Smooth muscle cell of the brain vasculature (primary cell): ENCODE measurements around the gene ENO2.
A peak's percentile ranks its signal among the peaks of the same experiment; 100 is the strongest.
"Not testable (repeated sequence)": the region's sequence is repeated elsewhere in the genome, so short reads cannot be mapped to it uniquely, and the experiment has no call there.

Experiments used
- DNase-seq: peaks from one replicate; pipeline ENCODE4 v3.0.0-alpha.2; 2012; ENCODE audit warnings: low read depth, low spot score

Gene ENO2

DNA sequence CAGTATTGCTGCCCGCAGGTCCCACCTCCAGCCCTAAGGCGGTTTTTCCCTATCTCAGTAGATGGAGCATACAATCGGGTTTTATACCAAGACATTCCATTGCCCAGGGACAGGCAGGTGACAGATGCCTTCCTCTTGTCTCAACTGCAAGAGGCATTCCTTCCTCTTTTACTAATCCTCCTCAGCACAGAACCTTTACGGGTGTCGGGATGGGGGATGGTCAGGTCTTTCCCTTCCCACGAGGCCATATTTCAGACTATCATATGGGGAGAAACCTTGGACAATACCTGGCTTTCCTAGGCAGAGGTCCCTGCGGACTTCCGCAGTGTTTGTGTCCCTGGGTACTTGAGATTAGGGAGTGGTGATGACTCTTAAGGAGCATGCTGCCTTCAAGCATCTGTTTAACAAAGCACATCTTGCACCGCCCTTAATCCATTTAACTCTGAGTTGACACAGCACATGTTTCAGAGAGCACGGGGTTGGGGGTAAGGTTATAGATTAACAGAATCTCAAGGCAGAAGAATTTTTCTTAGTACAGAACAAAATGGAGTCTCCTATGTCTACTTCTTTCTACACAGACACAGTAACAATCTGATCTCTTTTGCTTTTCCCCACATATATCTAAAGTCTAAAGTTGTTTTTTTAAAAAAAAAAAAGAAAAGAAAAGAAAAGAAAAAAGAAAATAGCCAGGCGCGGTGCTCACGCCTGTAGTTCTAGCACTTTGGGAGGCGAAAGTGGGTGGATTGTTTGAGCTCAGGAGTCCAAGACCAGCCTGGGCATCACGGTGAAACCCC, 28.0 kb upstream of the ENO2 start:
- DNase-seq = not testable (repeated sequence)

DNA sequence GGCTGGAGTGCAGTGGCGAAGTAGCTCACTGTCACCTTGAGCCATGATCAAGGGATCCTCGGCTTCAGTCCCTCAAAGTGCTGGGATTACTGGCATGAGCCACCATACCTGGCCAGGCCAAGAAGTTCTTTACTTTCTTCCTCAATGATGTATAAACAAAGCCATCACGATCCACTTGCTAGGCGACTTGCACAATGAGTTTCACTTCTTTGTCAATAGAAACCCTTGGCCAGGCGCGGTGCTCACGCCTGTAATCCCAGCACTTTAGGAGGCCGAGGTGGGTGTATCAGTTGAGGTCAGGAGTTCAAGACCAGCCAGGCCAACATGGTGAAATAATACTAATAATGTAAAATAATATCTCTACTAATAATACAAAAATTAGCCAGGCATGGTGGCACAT, 26.9 kb upstream of the ENO2 start:
- no peak for DNase-seq

DNA sequence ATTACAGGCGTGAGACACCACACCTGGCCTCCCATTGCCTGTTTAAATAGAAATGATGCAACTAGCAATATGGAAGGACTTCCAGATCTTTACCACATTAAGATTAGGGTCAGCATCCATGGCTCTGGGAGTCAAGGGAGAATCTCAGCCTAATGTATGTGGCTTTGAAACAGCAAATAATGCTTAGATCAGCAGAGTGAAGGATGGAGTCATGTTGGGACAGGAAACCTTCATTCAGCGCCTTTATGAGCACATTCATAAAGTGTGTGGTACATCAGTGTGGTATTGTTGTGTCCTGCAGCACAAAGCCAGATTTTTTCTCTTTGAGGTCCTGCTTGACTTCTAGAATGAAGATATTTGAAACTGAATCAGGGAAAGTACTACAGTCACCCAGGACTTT, 26.0 kb upstream of the ENO2 start:
- no peak for DNase-seq

DNA sequence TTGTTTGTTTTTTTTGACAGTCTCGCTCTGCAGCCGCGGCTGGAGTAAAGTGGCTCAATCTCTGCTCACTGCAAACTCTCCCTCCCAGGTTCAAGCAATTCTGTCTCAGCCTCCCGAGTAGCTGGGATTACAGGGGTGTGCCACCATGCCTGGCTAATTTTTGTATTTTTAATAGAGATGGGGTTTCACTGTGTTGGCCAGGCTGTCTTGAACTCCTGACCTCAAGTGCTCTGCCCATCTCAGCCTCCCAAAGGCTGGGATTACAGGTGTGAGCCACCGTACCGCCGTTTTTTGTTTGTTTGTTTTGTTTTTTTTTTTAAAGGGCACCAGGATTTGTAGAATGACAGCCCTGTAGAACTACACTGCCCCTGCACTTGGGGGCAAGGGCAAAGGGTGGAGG, 25.6 kb upstream of the ENO2 start:
- DNase-seq = not testable (repeated sequence)

DNA sequence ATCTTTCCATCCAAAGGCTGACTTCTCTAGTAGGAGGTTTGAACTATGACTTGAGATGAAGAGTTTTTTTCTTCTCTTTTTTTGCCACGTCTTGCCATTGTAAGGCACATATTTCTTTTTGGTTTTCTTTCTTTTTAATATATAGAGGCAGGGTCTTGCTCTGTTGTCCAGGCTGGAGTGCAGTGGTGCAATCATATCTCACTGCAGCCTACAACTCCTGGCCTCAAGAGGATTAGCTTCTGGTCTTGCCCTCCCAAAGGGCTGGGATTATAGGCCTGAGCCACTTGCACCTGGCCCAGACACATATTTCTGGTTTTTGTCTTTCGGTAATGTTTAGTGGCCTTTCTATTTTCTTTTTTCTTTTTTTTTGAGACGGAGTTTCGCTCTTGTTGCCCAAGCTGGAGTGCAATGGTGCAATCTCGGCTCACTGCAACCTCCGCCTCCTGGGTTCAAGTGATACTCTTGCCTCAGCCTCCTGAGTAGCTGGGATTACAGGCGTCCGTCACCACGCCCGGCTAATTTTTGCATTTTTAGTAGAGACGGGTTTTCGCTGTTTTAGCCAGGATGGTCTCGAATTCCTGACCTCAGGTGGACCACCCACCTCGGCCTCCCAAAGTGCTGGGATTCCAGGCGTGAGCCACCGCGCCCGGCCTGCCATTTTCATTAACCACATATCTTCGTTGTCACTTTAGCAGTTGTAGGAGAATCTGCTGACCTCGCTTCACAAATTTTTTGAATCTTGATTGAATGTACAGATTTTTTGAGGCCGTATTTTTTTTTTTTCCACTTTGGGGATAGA, 24.4 kb upstream of the ENO2 start:
- DNase-seq = not testable (repeated sequence)

DNA sequence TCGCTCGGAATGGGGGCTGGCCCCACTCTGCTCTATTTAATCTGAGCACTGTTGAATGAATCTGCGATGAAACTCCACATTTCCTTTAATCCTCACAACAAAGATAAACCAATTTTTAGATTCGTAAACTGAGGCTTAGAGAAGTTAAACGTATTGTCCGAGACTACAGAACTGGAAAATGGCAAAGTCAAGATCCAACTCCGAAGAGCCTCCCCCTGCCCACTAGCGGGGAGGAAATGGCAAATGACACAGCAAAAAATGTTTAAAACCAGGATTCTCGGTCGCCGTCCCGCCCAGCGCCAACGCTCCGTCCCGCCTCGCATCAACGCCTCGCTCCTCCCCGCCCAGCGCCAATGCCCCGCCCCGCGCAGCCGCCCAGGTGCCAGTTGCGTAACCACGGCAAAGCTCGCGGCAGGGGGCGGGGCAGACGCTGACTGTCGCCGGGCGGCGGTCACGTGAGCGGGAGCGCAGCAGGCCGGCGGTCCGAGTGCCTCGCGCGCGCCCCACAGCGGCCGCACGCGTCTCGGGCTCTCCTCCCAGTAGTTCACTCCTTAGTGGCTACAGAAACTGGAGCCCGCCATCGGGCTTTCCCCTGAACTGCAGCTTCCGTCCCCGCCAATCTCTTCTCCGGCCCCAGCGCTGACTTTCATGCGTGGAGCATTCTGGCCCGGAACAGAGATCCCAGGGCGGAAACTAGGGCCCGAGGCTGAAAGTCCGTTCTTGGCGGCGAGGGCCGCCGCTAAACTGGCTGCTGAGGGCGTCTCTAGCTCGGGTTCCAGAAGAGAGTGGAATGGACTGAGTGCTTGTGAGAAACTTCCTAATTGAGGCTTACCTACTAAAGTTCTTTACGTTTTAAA, 23.4 kb upstream of the ENO2 start:
- DNase-seq = peak; percentile 93

DNA sequence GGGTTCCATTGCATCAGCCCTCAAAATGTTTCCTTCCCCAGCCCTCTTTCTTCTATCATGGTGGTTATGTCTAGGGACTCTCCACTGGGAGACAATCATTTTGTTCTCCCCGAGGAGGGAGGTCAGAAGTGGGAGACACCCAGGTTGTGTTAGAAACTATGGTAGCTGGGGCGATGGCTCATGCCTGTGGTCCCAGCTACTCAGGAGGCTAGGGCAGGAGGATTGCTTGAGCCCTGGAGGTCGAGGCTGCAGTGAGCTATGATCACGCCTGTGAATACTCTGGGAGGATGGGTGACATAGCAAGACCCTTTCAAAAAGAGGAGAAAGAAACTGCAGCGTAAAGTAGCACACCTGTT, 22.8 kb upstream of the ENO2 start:
- DNase-seq = no peak

DNA sequence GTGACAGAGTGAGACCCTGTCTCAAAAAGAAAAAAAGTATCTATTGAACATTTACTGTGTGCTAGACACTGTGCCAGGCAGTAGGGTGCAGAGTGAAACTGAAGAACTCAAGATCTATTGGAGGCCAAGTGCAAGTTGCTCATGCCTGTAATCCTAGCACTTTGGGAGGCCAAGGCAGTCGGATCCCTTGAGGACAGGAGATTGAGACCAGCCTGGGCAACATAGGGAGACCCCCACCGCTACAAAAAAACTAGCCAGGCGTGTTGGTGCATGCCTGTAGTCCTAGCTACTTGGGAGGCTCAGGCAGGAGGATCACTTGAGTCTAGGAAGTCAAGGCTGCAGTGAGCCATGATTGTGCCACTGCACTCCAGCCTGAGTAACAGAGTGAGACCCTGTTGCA, 21.7 kb upstream of the ENO2 start:
- DNase-seq = not testable (repeated sequence)

DNA sequence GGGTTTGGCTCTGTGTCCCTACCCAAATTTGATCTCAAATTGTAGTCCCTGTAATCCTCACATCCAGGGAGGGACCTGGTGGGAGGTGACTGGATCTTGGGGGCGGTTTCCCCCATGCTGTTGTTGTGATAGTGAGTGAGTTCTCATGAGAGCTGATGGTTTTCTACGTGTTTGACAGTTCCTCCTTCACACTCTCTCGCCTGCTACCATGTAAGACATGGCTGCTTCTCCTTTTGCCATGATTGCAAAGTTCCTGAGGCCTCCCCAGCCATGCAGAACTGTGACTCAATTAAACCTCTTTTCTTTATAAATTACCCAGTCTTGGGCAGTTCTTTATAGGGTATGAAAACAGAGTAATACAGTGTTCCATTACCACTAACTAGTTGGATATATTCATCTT, 20.1 kb upstream of the ENO2 start:
- no peak for DNase-seq

DNA sequence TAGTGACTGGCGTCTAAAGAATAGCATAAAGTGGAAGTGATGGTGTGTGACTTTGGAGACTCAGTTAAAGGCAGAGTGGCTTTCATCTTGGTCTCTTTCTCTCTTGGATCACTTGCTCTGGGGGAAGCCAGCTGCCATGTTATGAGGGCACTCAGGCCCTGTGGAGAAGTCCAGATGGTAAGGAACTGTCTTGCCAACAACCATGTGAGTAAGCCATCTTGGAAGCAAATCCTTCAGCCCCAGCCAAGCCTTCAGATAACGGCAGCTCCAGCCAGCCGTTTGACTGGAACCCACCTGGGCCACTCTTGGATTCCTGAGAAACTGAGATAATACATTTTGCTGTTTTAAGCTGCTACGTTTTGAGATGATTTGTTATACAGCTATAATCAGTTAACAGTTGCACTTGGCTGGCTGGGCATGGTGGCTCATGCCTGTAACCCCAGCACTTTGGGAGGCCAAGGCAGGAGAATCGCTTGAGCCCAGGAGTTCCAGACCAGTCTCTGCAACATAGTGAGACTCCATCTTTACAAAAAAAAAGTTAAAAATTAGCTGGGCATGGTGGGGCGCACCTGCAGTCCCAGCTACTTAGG, 17.4 kb upstream of the ENO2 start:
- no peak for DNase-seq

DNA sequence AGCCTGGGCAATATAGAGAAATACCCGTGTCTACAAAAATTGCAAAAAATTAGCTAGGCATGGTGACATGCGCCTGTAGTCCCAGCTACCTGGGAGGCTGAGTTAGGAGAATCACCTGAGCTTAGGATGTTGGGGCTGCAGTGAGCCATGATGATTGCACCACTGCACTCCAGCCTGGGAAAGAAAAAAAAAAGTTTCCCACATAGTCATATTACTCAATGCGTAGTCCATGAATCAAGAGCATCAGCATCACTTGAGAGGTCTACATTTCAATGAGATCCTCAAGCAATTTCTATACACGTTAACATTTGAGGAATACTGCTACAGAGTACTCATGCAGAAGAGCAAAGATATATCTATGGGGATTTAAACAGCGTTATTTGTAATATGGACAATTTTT, 15.0 kb upstream of the ENO2 start:
- DNase-seq = no peak

DNA sequence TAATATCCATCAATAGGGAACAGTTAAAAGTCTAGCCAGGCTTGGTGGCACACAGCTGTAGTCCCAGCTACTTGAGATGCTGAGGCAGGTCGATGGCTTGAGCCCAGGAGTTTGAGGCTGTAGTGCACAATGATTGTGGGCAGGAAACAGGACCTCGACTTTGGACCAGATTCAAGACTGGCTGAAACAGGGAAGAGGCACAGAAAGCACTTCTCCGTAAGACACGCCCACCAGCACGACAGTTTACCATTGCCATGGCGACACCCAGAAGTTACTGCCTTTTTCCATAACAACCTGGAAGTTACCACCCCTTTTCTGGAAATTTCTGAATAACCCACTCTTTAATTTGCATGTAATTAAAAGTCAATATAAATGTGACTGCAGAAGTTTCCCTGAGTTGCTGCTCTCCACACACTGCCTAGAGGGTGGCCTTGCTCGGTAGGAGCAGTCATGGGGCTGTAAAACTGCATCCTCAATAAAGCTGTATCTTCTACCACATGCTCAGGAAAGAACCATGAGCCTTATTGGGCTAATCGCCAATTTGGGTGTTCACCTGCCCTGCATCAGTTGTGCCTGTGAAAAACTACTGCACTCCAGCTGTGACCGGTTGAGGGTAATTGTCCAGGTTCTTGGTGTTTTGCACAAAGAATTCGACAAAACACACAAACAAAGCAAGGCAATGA, 14.4 kb upstream of the ENO2 start:
- no peak for DNase-seq

DNA sequence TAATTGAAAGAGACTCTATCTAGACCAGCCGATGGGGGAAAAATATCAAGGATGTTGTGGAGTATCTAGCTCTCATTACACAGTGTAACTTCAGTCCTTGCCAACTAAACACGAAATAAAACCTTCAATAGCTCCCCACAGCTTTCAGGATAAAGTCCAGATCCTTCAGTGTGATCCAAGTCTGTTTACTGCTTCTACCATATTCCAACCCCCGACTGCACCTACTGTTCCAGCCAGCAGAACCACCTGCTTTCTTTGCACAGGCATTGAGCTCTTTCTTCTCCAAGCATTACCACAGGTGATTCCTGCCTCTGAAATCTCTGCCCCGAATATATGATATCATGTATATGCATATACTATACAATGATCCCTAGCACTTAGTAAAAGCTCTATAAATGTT, 11.9 kb upstream of the ENO2 start:
- no peak for DNase-seq

DNA sequence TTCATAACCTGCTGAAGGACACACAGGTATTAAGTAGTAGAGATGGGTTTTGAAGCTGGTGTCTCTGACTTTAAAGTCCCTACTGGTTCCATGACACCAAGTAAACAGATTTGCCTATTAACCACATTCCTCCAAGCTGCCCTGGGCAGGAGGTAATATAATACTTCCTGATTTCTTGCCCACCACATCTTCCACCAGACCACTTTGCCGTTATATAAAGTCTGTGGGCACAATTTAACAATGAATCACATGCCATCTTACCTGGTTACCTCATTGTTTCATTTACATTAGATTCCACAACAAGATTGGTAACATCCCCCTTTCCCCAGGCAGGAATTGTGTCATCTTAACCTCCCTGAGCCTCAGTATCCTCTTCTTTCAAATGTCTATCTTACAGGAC, 10.7 kb upstream of the ENO2 start:
- DNase-seq = no peak

DNA sequence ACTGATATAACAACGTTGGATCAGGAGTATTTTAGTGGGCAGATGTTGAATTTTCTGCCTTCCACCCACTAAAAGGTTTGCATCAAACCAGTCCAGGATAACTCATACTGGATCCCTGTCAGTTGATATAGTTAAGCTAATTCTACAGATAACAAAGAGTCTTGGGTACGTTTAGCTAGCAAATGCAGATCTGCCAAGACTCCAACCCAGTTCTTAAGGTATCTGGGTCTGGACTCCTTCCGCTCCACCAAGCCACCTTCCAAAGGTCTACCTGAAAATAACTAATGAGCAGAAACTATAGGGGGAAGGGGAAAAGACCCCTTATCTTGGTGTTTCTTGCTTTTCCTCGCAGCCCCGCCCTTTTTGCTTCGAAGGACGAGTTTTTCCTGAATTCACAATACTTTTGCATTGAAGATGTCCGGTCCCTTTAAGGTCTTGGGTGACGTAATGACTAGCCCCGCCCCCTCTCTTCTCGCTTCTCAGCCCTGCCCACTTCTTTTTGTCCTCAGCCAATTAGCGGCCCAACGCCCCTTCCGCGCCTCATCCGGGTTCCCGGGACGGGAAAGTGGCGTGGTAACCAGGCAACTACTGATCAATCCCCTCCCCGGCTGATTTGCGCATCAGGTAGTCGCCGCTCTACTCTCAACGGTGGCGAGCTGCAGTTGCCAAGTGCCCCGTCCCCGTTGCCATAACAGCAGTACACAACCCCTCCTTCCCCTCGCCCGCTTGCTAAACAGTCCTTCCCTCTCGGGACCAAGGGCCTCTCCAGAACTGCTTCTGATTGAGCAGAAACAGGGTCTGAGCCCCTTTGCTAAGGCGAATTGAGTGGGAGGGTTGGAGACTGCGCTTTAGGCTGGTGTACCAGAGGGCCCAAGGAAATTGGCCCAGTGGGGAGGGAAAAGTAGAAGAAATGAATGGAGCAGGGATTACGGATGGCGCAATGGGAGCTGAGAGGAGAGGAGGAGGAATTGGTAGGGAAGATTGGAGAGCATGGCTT, 9.8 kb upstream of the ENO2 start, which contains the start of gene LRRC23:
TSS of gene LRRC23 (plus strand) at position 543 of the 997 bp plus-strand sequence. CDS start 812 bp downstream, outside the sequence.
- DNase-seq = peak; percentile 89

DNA sequence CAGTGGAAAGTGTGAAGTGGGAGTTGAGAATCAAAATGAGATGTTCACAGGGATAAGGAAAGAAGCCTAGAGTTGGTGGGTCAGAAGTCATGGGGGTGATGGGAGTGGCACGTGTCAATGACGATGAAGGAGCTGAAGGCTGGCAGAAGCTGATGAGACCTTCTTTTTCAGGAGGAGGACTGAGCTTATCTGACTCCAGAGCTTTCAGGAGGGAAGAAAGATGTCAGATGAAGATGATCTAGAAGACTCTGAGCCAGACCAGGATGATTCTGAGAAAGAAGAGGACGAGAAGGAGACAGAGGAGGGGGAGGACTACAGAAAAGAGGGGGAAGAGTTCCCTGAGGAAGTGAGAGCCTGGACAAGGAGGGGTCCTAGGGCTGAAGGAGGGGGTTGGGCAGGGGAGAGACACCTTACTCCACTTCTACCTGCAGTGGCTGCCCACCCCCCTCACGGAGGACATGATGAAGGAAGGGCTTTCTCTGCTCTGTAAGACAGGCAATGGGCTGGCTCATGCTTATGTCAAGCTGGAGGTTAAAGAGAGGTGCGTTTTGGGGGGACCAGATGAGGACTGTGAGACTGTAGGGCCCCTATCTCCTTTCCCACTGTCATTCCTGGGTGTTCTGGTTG, 8.9 kb upstream of the ENO2 start:
- DNase-seq = no peak

DNA sequence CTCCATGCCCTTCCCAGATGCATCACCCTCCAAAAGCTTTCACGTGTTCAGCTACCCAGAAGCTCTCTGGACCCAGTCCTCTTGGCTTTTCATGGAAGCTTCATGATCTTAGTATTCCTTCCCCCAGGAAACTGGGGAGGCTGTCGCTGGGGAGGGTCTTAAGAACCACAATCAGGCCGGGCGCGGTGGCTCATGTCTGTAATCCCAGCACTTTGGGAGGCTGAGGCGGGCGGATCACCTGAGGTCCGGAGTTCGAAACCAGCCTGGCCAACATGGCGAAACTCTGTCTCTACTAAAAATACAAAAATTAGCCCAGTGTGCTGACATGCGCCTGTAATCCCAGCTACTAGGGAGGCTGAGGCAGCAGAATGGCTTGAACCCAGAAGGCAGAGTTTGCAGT, 6.2 kb upstream of the ENO2 start:
- not testable (repeated sequence) for DNase-seq

DNA sequence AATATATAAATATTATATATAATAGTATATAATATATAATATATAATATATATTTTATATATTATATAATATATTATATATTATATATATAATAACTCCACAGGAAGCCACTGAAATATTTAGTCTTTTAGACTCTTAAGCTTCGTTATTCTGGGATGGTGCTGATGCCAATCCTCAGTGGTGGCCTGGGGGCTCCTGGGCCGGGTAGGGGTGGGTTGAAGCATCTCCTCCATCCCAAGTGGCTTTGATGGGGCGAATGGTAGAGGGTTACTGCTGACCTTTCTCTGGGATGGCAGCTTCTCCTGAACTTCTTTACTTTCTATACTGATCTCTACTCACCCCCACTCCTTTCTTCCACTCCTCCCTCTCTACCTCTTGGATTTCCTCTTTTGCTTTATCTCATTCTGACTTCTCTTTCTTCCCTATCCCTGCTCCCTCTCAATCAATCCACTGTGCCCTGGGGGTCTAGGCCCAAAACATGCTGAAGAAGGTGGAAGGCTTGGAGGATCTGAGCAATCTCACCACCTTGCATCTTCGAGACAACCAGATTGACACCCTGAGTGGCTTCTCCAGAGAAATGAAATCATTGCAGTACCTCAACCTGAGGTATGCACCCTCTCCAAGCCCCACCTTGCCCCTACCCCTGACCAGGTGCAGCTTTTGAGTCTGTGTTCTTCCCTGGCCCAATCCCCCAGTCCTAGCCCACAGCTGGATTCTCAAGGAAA, 4.8 kb upstream of the ENO2 start:
- no peak for DNase-seq
